Trophoblast cell (in vitro differentiated cells and primary cell): ENCODE measurements around the gene THRB.

Experiments used
- DNase-seq, 2 donors: peaks; one replicate each; pipeline ENCODE4 v3.0.0-alpha.2; 2016
- H2AFZ ChIP-seq: 2 replicates; pipeline ENCODE4 v1.6.1; 2013; ENCODE audit warnings: low read length, moderate library complexity, mild to moderate bottlenecking; ENCODE audit not compliant: insufficient read depth, poor library complexity
- H2AK5ac ChIP-seq: 2 replicates; pipeline ENCODE4 v1.6.1; 2013; ENCODE audit warnings: mild to moderate bottlenecking, low read length
- H2BK120ac ChIP-seq: 2 replicates; pipeline ENCODE4 v1.6.1; 2013; ENCODE audit warnings: low read length, mild to moderate bottlenecking, moderate library complexity; ENCODE audit not compliant: insufficient read depth, poor library complexity
- H2BK12ac ChIP-seq: 2 replicates; pipeline ENCODE4 v1.6.1; 2013; ENCODE audit warnings: mild to moderate bottlenecking, low read length, moderate library complexity
- H2BK5ac ChIP-seq: 2 replicates; pipeline ENCODE4 v1.6.1; 2013; ENCODE audit warnings: low read length, low read depth, moderate library complexity, mild to moderate bottlenecking; ENCODE audit not compliant: poor library complexity
- H3K14ac ChIP-seq: 2 replicates; pipeline ENCODE4 v1.6.1; 2013; ENCODE audit warnings: mild to moderate bottlenecking, low read length
- H3K18ac ChIP-seq: 2 replicates; pipeline ENCODE4 v1.6.1; 2013; ENCODE audit warnings: mild to moderate bottlenecking, low read length
- H3K23ac ChIP-seq: 2 replicates; pipeline ENCODE4 v1.6.1; 2013; ENCODE audit warnings: low read length
- H3K27ac ChIP-seq: 2 replicates; pipeline ENCODE4 v1.5.1; 2013; ENCODE audit warnings: low read depth, mild to moderate bottlenecking, inconsistent platforms, low read length, moderate library complexity
- H3K27me3 ChIP-seq: 2 replicates; pipeline ENCODE4 v1.6.1; 2013; ENCODE audit warnings: inconsistent platforms, mild to moderate bottlenecking, low read length, moderate library complexity; ENCODE audit not compliant: insufficient read depth
- H3K36me3 ChIP-seq, 2 experiments: 1 replicate in 1 of 2; 2 replicates in 1 of 2; pipeline ENCODE4 v1.6.1; 2013; ENCODE audit warnings: low read length in 2 of 2, mild to moderate bottlenecking in 2 of 2, moderate library complexity in 1 of 2; ENCODE audit not compliant: insufficient read depth in 2 of 2, control insufficient read depth in 1 of 2
- H3K4ac ChIP-seq: 2 replicates; pipeline ENCODE4 v1.6.1; 2013; ENCODE audit warnings: low read depth, mild to moderate bottlenecking, low read length, moderate library complexity
- H3K4me1 ChIP-seq, 2 experiments: 1 replicate in 1 of 2; 2 replicates in 1 of 2; pipeline ENCODE4 v1.6.1; 2013; ENCODE audit warnings: low read length in 2 of 2, mild to moderate bottlenecking in 2 of 2, moderate library complexity in 1 of 2; ENCODE audit not compliant: insufficient read depth in 2 of 2, control insufficient read depth in 1 of 2
- H3K4me2 ChIP-seq: 2 replicates; pipeline ENCODE4 v1.6.1; 2013; ENCODE audit warnings: inconsistent platforms, mild to moderate bottlenecking, low read length, moderate library complexity
- H3K4me3 ChIP-seq: 2 replicates; pipeline ENCODE4 v1.5.1; 2013; ENCODE audit warnings: mild to moderate bottlenecking, low read depth, low read length, inconsistent platforms
- H3K79me1 ChIP-seq: one replicate; pipeline ENCODE4 v1.6.1; 2013; ENCODE audit warnings: low read length
- H3K79me2 ChIP-seq: 2 replicates; pipeline ENCODE4 v1.6.1; 2013; ENCODE audit warnings: low read length, mild to moderate bottlenecking; ENCODE audit not compliant: control insufficient read depth, insufficient read depth, poor library complexity
- H3K9ac ChIP-seq: 2 replicates; pipeline ENCODE4 v1.6.1; 2013; ENCODE audit warnings: mild to moderate bottlenecking, low read length
- H3K9me3 ChIP-seq: 2 replicates; pipeline ENCODE4 v1.6.1; 2013; ENCODE audit warnings: low read depth, mild to moderate bottlenecking, control low read depth, inconsistent platforms, low read length; ENCODE audit not compliant: insufficient read depth
- H4K12ac ChIP-seq: 2 replicates; pipeline ENCODE4 v1.6.1; 2013; ENCODE audit warnings: low read depth, mild to moderate bottlenecking, low read length, moderate library complexity
- H4K8ac ChIP-seq: 2 replicates; pipeline ENCODE4 v1.6.1; 2013; ENCODE audit warnings: low read depth, mild to moderate bottlenecking, low read length, moderate library complexity
- H4K91ac ChIP-seq: one replicate; pipeline ENCODE4 v1.6.1; 2013; ENCODE audit warnings: low read depth, mild to moderate bottlenecking, low read length, moderate library complexity
- WGBS: extraction: QIAGEN DNeasy Blood & Tissue Kit; methylation state at CpG from one replicate; pipeline ENCODE4 v1.1.7; 2013; ENCODE audit warnings: missing lambda C conversion rate; ENCODE audit not compliant: insufficient read length, insufficient coverage; ENCODE audit errors: extremely low coverage; 5-methylcytosine and 5-hydroxymethylcytosine counted together

The THRB gene

GRCh38 chr3:24377218-24377993 lies 117.2 kb downstream of the THRB start:
- peak overlapping the region; percentile 7 for H4K8ac ChIP-seq
- no peak overlapping the region for H2BK120ac ChIP-seq
- H4K12ac ChIP-seq, result no peak overlapping the region
- no peak overlapping the region for H3K9ac ChIP-seq
- peaks cover 3% of the 10 kb centered on the region for H3K79me2 ChIP-seq
- no peak overlapping the region for H3K23ac ChIP-seq
- no peak overlapping the region for H2AFZ ChIP-seq
- peak; percentile 53 to 57 for DNase-seq
- peaks cover 5 to 7% of the 10 kb centered on the region in 2 experiments for H3K4me1 ChIP-seq
- no peak overlapping the region for H3K18ac ChIP-seq
- no peaks in the 10 kb centered on the region for H3K27me3 ChIP-seq
- H3K36me3 ChIP-seq, result no peaks in the 10 kb centered on the region
- H3K4ac ChIP-seq, result peak overlapping the region; percentile 64
- H3K4me3 ChIP-seq, result no peak overlapping the region
- no peak overlapping the region for H3K27ac ChIP-seq
- peaks cover 4% of the 10 kb centered on the region for H3K79me1 ChIP-seq
- no peak overlapping the region for H2BK5ac ChIP-seq
- no peak overlapping the region for H3K4me2 ChIP-seq
- no peak overlapping the region for H3K14ac ChIP-seq
- no peak overlapping the region for H2AK5ac ChIP-seq
- H3K9me3 ChIP-seq, result no peaks in the 10 kb centered on the region
- H2BK12ac ChIP-seq, result peak overlapping the region; percentile 44
- no peak overlapping the region for H4K91ac ChIP-seq

- Histone ChIP-seq H3K4me3 (no peak overlapping the region), H3K9me3 (no peaks in the 10 kb centered on the region), H3K4me1 (peaks cover 3 to 7% of the 10 kb centered on the region in 2 experiments), H2BK5ac (no peak overlapping the region), H3K79me1 (peaks cover 4% of the 10 kb centered on the region), H2AFZ (no peak overlapping the region), H3K23ac (no peak overlapping the region), H2BK12ac (no peak overlapping the region), H3K27ac (peak overlapping the region; percentile 64), H3K4me2 (no peak overlapping the region), H3K18ac (no peak overlapping the region), H4K8ac (no peak overlapping the region), H4K91ac (no peak overlapping the region), H3K4ac (no peak overlapping the region), H3K36me3 (no peaks in the 10 kb centered on the region), H3K9ac (no peak overlapping the region), H2AK5ac (no peak overlapping the region), H2BK120ac (no peak overlapping the region), H3K14ac (no peak overlapping the region), H4K12ac (no peak overlapping the region), H3K79me2 (peaks cover 3% of the 10 kb centered on the region), H3K27me3 (no peaks in the 10 kb centered on the region)
- peak in 1 of 2 donors; percentile 48 for DNase-seq
- WGBS, result no CpG with 5 or more reads among the region's 3 CpGs
These were observed 118.7 kb downstream of the THRB start for GRCh38 chr3:24375947-24376384.

- no peak for DNase-seq
- Histone ChIP-seq H2AFZ (no peak overlapping the region), H3K14ac (no peak overlapping the region), H2AK5ac (no peak overlapping the region), H3K18ac (no peak overlapping the region), H3K36me3 (no peaks in the 10 kb centered on the region), H3K4me3 (no peak overlapping the region), H3K4me2 (no peak overlapping the region), H3K79me1 (peaks cover 4% of the 10 kb centered on the region), H3K9me3 (no peaks in the 10 kb centered on the region), H4K8ac (no peak overlapping the region), H3K9ac (no peak overlapping the region), H2BK12ac (no peak overlapping the region), H3K4me1 (peaks cover 3 to 7% of the 10 kb centered on the region in 2 experiments), H3K27me3 (no peaks in the 10 kb centered on the region), H3K23ac (no peak overlapping the region), H4K12ac (no peak overlapping the region), H4K91ac (no peak overlapping the region), H3K79me2 (peaks cover 3% of the 10 kb centered on the region), H3K27ac (no peak overlapping the region), H2BK5ac (no peak overlapping the region), H2BK120ac (no peak overlapping the region), H3K4ac (no peak overlapping the region)
- no CpG with 5 or more reads among the region's 1 CpG for WGBS
These were observed 119.8 kb downstream of the THRB start for GRCh38 chr3:24374801-24375200.

DNA sequence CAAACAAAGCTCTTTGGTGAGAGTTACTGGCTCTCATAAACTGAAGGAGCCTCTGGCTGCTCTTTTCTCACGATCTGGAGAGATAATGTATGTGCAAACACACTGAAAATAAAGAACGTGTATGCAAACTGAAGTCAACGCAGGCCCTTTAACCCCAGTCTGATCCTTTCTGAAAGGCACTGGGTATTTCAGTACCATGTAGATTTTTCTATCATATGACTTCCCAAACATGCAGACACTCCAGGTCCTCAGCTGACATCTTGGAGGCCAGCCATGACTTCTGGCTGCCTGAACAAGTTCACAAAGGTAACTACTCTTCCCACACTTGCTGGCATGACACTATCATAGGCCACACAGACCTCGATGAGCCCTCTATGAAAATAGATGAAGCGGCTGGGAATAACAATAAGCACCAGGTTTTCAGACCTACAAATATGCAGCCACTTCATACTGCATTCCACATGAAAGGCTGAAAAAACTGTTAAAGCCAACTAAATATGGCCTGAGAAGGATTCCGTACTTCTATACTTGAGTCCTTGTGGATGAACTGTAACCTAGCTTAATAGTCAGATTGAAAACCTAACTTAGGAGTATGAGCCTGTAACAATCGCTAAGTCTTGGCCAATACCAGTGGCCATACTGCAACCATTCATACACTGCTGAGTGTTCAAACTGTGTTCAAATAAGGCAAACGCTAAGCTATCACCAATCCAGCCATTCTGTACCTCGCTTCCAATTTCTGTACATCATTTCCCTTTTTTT lies 121.3 kb downstream of the THRB start:
- H3K27ac ChIP-seq, result no peak overlapping the region
- peaks cover 3% of the 10 kb centered on the region for H3K79me2 ChIP-seq
- H3K4me1 ChIP-seq, result peaks cover 3 to 7% of the 10 kb centered on the region in 2 experiments
- H2AFZ ChIP-seq, result no peak overlapping the region
- peak overlapping the region; percentile 55 for H3K4ac ChIP-seq
- H3K14ac ChIP-seq, result no peak overlapping the region
- H3K4me3 ChIP-seq, result no peak overlapping the region
- H2BK5ac ChIP-seq, result no peak overlapping the region
- no peak overlapping the region for H4K8ac ChIP-seq
- H3K4me2 ChIP-seq, result no peak overlapping the region
- H3K18ac ChIP-seq, result no peak overlapping the region
- H2BK120ac ChIP-seq, result no peak overlapping the region
- H3K27me3 ChIP-seq, result no peaks in the 10 kb centered on the region
- peak overlapping the region; percentile 37 for H4K91ac ChIP-seq
- no peak overlapping the region for H2BK12ac ChIP-seq
- H2AK5ac ChIP-seq, result peak overlapping the region; percentile 74
- H3K9ac ChIP-seq, result no peak overlapping the region
- H3K9me3 ChIP-seq, result no peaks in the 10 kb centered on the region
- no peak for DNase-seq
- no peak overlapping the region for H4K12ac ChIP-seq
- WGBS, result no CpG with 5 or more reads among the region's 9 CpGs
- no peaks in the 10 kb centered on the region for H3K36me3 ChIP-seq
- peaks cover 4% of the 10 kb centered on the region for H3K79me1 ChIP-seq
- H3K23ac ChIP-seq, result no peak overlapping the region
